Measurements from ENCODE around the gene SCO1.

Gene SCO1

GRCh38 chr17:10657879-10658278 lies 39.5 kb downstream of the SCO1 start:
- no peaks in the 10 kb centered on the region for H3K36me3 ChIP-seq (ENCODE audit: insufficient read depth, low read length)
- no peaks in the 10 kb centered on the region for H4K20me1 ChIP-seq (ENCODE audit: insufficient read depth, low read length)
- H3K4me3 ChIP-seq (ENCODE audit: low read depth, low read length, poor library complexity, severe bottlenecking) = no peak overlapping the region
- TF ChIP-seq CTCF (IDR thresholded peaks at IDR 0.05; ENCODE audit: low read length) (no peak), EZH2 (IDR thresholded peaks at IDR 0.05; ENCODE audit: borderline replicate concordance, low read length) (no peak)
- H3K9me3 ChIP-seq (ENCODE audit: low read length) = no peaks in the 10 kb centered on the region
- no peaks in the 10 kb centered on the region for H3K79me2 ChIP-seq (ENCODE audit: insufficient read depth, low read length)
- no peak overlapping the region for H3K4me2 ChIP-seq (ENCODE audit: low read length)
- peaks cover 8% of the 10 kb centered on the region for H3K27me3 ChIP-seq (ENCODE audit: insufficient read depth, low read length)
- H3F3A ChIP-seq (ENCODE audit: insufficient read depth, low read length) = no peaks in the 10 kb centered on the region
- H3K9me2 ChIP-seq (ENCODE audit: low read depth, low read length) = no peaks in the 10 kb centered on the region
- H3K9ac ChIP-seq (ENCODE audit: low read length) = no peak overlapping the region
- no peak overlapping the region for H3K27ac ChIP-seq (ENCODE audit: low read depth, low read length, poor library complexity, severe bottlenecking)
- H2AFZ ChIP-seq (ENCODE audit: low read length) = no peak overlapping the region
- no peaks in the 10 kb centered on the region for H3K4me1 ChIP-seq (ENCODE audit: insufficient read depth, low read length, severe bottlenecking)

GRCh38 chr17:10657148-10657547 lies 40.2 kb downstream of the SCO1 start, which contains the start of gene MYH3:
MYH3 (minus strand) TSS chr17:10657309; CDS start chr17:10655064, 2,245 bp downstream.
- no peak within 1 kb of the TSS for H2AFZ ChIP-seq (ENCODE audit: low read length)
- no peaks in the 10 kb centered on the region for H3K36me3 ChIP-seq (ENCODE audit: insufficient read depth, low read length)
- H3F3A ChIP-seq (ENCODE audit: insufficient read depth, low read length) = no peaks in the 10 kb centered on the region
- no peaks in the 10 kb centered on the region for H3K9me3 ChIP-seq (ENCODE audit: low read length)
- H3K4me3 ChIP-seq (ENCODE audit: low read depth, low read length, poor library complexity, severe bottlenecking) = no peak within 1 kb of the TSS
- no peaks in the 10 kb centered on the region for H3K9me2 ChIP-seq (ENCODE audit: low read depth, low read length)
- H3K27me3 ChIP-seq (ENCODE audit: insufficient read depth, low read length) = peaks cover 8% of the 10 kb centered on the region
- H4K20me1 ChIP-seq (ENCODE audit: insufficient read depth, low read length) = no peaks in the 10 kb centered on the region
- H3K27ac ChIP-seq (ENCODE audit: low read depth, low read length, poor library complexity, severe bottlenecking) = no peak within 1 kb of the TSS
- TF ChIP-seq CTCF (IDR thresholded peaks at IDR 0.05; ENCODE audit: low read length) = no peak
- no peak for TF ChIP-seq EZH2 (IDR thresholded peaks at IDR 0.05; ENCODE audit: borderline replicate concordance, low read length)
- H3K79me2 ChIP-seq (ENCODE audit: insufficient read depth, low read length) = no peaks in the 10 kb centered on the region
- H3K4me1 ChIP-seq (ENCODE audit: insufficient read depth, low read length, severe bottlenecking) = no peaks in the 10 kb centered on the region
- no peak within 1 kb of the TSS for H3K4me2 ChIP-seq (ENCODE audit: low read length)
- no peak within 1 kb of the TSS for H3K9ac ChIP-seq (ENCODE audit: low read length)

GRCh38 chr17:10653987-10654386 lies 43.3 kb downstream of the SCO1 start:
- Histone ChIP-seq H3K27ac (ENCODE audit: low read depth, low read length, poor library complexity, severe bottlenecking) (no peak overlapping the region), H3K4me2 (ENCODE audit: low read length) (no peak overlapping the region), H3K9ac (ENCODE audit: low read length) (no peak overlapping the region), H3K79me2 (ENCODE audit: insufficient read depth, low read length) (no peaks in the 10 kb centered on the region), H3K9me2 (ENCODE audit: low read depth, low read length) (no peaks in the 10 kb centered on the region), H3K4me3 (ENCODE audit: low read depth, low read length, poor library complexity, severe bottlenecking) (no peak overlapping the region), H4K20me1 (ENCODE audit: insufficient read depth, low read length) (no peaks in the 10 kb centered on the region), H3F3A (ENCODE audit: insufficient read depth, low read length) (no peaks in the 10 kb centered on the region), H3K4me1 (ENCODE audit: insufficient read depth, low read length, severe bottlenecking) (no peaks in the 10 kb centered on the region), H2AFZ (ENCODE audit: low read length) (no peak overlapping the region), H3K9me3 (ENCODE audit: low read length) (no peaks in the 10 kb centered on the region), H3K27me3 (ENCODE audit: insufficient read depth, low read length) (peaks cover 8% of the 10 kb centered on the region), H3K36me3 (ENCODE audit: insufficient read depth, low read length) (no peaks in the 10 kb centered on the region)
- TF ChIP-seq EZH2 (IDR thresholded peaks at IDR 0.05; ENCODE audit: borderline replicate concordance, low read length) = no peak
- TF ChIP-seq CTCF (IDR thresholded peaks at IDR 0.05; ENCODE audit: low read length) = no peak
